Neural cell (in vitro differentiated cells): Measurements from ENCODE around the gene NUP210. TPM values are rescaled to one million over a fixed set of nuclear protein-coding genes. Genes with fewer than 3 reads are reported as not detected.

ENCODE experiments used
- H2AFZ ChIP-seq: fragments of 200-600, 300-800 bp; sonication (generic), shearing (Covaris generic); 2 replicates; pipeline ENCODE4 v1.6.0; 2014; ENCODE audit warnings: low read depth, mild to moderate bottlenecking, antibody characterized with exemption, low read length, moderate library complexity
- H3F3A ChIP-seq: fragments of 200-600 bp; shearing (Covaris generic); 2 replicates; pipeline ENCODE4 v1.6.1; 2016; ENCODE audit warnings: mild to moderate bottlenecking, moderate library complexity, mixed read lengths, antibody characterized with exemption, low read length; ENCODE audit not compliant: insufficient read depth, poor library complexity, severe bottlenecking
- H3K27ac ChIP-seq: fragments of 200-600, 300-800 bp; sonication (generic), shearing (Covaris generic); 2 replicates; pipeline ENCODE4 v1.5.1; 2014; ENCODE audit warnings: mild to moderate bottlenecking, low read length, moderate library complexity
- H3K27me3 ChIP-seq: fragments of 300-800, 200-600 bp; sonication (generic), shearing (Covaris generic); 2 replicates; pipeline ENCODE4 v1.6.0; 2014; ENCODE audit warnings: mild to moderate bottlenecking, low read depth, low read length, moderate library complexity; ENCODE audit not compliant: insufficient read depth
- H3K36me3 ChIP-seq: fragments of 300-800, 200-600 bp; sonication (generic), shearing (Covaris generic); 2 replicates; pipeline ENCODE4 v1.5.1; 2014; ENCODE audit warnings: mild to moderate bottlenecking, antibody characterized with exemption, low read length, moderate library complexity; ENCODE audit not compliant: insufficient read depth
- H3K4me2 ChIP-seq: fragments of 300-800, 200-600 bp; sonication (generic), shearing (Covaris generic); 2 replicates; pipeline ENCODE4 v1.6.0; 2014; ENCODE audit warnings: mild to moderate bottlenecking, low read length
- H3K4me3 ChIP-seq: fragments of 300-800, 200-600 bp; sonication (generic), shearing (Covaris generic); 2 replicates; pipeline ENCODE4 v1.5.1; 2014; ENCODE audit warnings: mild to moderate bottlenecking, low read length, moderate library complexity
- H3K79me2 ChIP-seq: fragments of 200-600 bp; shearing (Covaris generic); replicated peaks from 2 replicates; pipeline ENCODE4 v1.6.0; 2014; ENCODE audit warnings: mild to moderate bottlenecking, low read length, moderate library complexity; ENCODE audit not compliant: insufficient read depth
- H3K9ac ChIP-seq: fragments of 300-800, 200-600 bp; sonication (generic), shearing (Covaris generic); 2 replicates; pipeline ENCODE4 v1.6.1; 2016; ENCODE audit warnings: mild to moderate bottlenecking, low read length, mixed read lengths
- H3K9me2 ChIP-seq: fragments of 200-600 bp; shearing (Covaris generic); 2 replicates; pipeline ENCODE4 v1.6.1; 2016; ENCODE audit warnings: mild to moderate bottlenecking, low read length, mixed read lengths; ENCODE audit not compliant: insufficient read depth
- H3K9me3 ChIP-seq: fragments of 200-600, 300-800 bp; sonication (generic), shearing (Covaris generic); 2 replicates; pipeline ENCODE4 v1.6.1; 2016; ENCODE audit warnings: mild to moderate bottlenecking, mixed run types, low read length, moderate library complexity, mixed read lengths
- H4K20me1 ChIP-seq: fragments of 200-600 bp; shearing (Covaris generic); 2 replicates; pipeline ENCODE4 v1.6.1; 2016; ENCODE audit warnings: mild to moderate bottlenecking, mixed run types; ENCODE audit not compliant: insufficient read depth
- CTCF ChIP-seq: fragments of 450-650 bp; IDR thresholded peaks from 2 replicates; pipeline ENCODE4 v1.5.1; 2014; ENCODE audit warnings: antibody characterized with exemption, mild to moderate bottlenecking, moderate library complexity; ENCODE audit not compliant: poor library complexity, severe bottlenecking
- EP300 ChIP-seq: fragments of 450-650 bp; conservative IDR thresholded peaks from 2 replicates; pipeline ENCODE4 v1.6.1; 2014; ENCODE audit warnings: antibody characterized with exemption, mild to moderate bottlenecking, moderate library complexity; ENCODE audit not compliant: poor library complexity, severe bottlenecking
- EZH2 ChIP-seq: fragments of 200-600, 300-800 bp; shearing (Covaris generic), sonication (generic); IDR thresholded peaks from 2 replicates; pipeline ENCODE4 v1.6.1; 2014; ENCODE audit warnings: antibody characterized with exemption, low read length, borderline replicate concordance, mild to moderate bottlenecking; ENCODE audit not compliant: insufficient read depth, poor library complexity, severe bottlenecking
- MXI1 ChIP-seq: fragments of 450-650 bp; conservative IDR thresholded peaks from 2 replicates; pipeline ENCODE4 v1.6.1; 2014; ENCODE audit warnings: antibody characterized with exemption, mild to moderate bottlenecking; ENCODE audit not compliant: poor library complexity, severe bottlenecking
- POLR2AphosphoS5 ChIP-seq: IDR thresholded peaks from 2 replicates; pipeline ENCODE4 v1.6.1; 2012
- RAD21 ChIP-seq: fragments of 450-650 bp; conservative IDR thresholded peaks from 2 replicates; pipeline ENCODE4 v1.6.1; 2014; ENCODE audit warnings: antibody characterized with exemption, mild to moderate bottlenecking, moderate library complexity
- REST ChIP-seq: IDR thresholded peaks from 2 replicates; pipeline ENCODE4 v1.6.1; 2012; ENCODE audit warnings: borderline replicate concordance
- SMC3 ChIP-seq: fragments of 450-650 bp; conservative IDR thresholded peaks from 2 replicates; pipeline ENCODE4 v1.6.1; 2014; ENCODE audit warnings: antibody characterized with exemption, mild to moderate bottlenecking, moderate library complexity; ENCODE audit not compliant: poor library complexity
- TAF1 ChIP-seq: IDR thresholded peaks from 2 replicates; pipeline ENCODE4 v1.6.1; 2012; ENCODE audit warnings: low read depth
- polyA plus RNA-seq: library from polyadenylated mRNA; depleted of rRNA; stranded (reverse); fragments of >200 nt; gene quantifications from 2 replicates; pipeline ENCODE4 v1.2.3, GENCODE V29; 2014

The NUP210 gene
- polyA plus RNA-seq, 1 donor from 2014 or later = 8.2 TPM

GRCh38 chr3:13344663-13345062 lies 75.5 kb downstream of the NUP210 start:
- H3K27me3 ChIP-seq = no peaks in the 10 kb centered on the region
- no peaks in the 10 kb centered on the region for H3F3A ChIP-seq
- no peak overlapping the region for H3K4me2 ChIP-seq
- H3K9ac ChIP-seq = no peak overlapping the region
- H3K36me3 ChIP-seq = peaks cover 4% of the 10 kb centered on the region
- TF ChIP-seq RAD21 (no peak), SMC3 (no peak), TAF1 (no peak), REST (no peak), CTCF (no peak), POLR2AphosphoS5 (no peak), MXI1 (no peak), EZH2 (no peak), EP300 (no peak)
- no peaks in the 10 kb centered on the region for H3K9me3 ChIP-seq
- H3K4me3 ChIP-seq = no peak overlapping the region
- no peak overlapping the region for H2AFZ ChIP-seq
- no peaks in the 10 kb centered on the region for H3K79me2 ChIP-seq
- no peak overlapping the region for H3K27ac ChIP-seq
- H3K9me2 ChIP-seq = no peaks in the 10 kb centered on the region
- no peaks in the 10 kb centered on the region for H4K20me1 ChIP-seq

GRCh38 chr3:13343601-13344000 lies 76.5 kb downstream of the NUP210 start:
- no peaks in the 10 kb centered on the region for H3K9me3 ChIP-seq
- H2AFZ ChIP-seq = no peak overlapping the region
- no peaks in the 10 kb centered on the region for H3K27me3 ChIP-seq
- H3K9ac ChIP-seq = no peak overlapping the region
- H3K9me2 ChIP-seq = no peaks in the 10 kb centered on the region
- no peak overlapping the region for H3K4me3 ChIP-seq
- H3K79me2 ChIP-seq = no peaks in the 10 kb centered on the region
- no peak overlapping the region for H3K27ac ChIP-seq
- H3F3A ChIP-seq = no peaks in the 10 kb centered on the region
- no peaks in the 10 kb centered on the region for H4K20me1 ChIP-seq
- H3K4me2 ChIP-seq = no peak overlapping the region
- H3K36me3 ChIP-seq = peaks cover 4% of the 10 kb centered on the region
- TF ChIP-seq EP300 (no peak), CTCF (no peak), EZH2 (no peak), RAD21 (no peak)
